ENCODE measurements around the gene AMY2A. TPM values are rescaled to one million over a fixed set of nuclear protein-coding genes. Genes with fewer than 3 reads are reported as not detected.
"Not testable (repeated sequence)": the region's sequence is repeated elsewhere in the genome, so short reads cannot be mapped to it uniquely, and the experiment has no call there.

Gene AMY2A
- total RNA-seq, result not detected

DNA sequence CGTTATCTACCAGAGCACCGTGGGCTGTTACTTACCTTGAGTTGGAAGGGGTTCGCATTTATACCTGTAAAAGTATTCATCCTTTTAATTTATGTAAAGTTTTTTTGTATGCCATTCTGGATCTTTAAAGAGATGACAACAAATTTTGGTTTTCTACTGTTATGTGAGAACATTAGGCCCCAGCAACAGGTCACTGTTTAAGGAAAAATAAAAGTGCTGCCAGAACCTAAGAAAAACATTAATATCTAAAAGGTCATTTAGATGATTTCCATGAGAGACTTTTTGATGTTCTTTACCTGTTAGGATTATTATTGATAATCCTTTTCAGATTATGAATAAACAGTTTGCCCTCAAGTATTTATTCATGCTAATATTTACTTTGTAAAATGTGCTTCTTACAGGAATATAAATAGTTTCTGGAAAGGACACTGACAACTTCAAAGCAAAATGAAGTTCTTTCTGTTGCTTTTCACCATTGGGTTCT is at the start of gene AMY2A:
Gene AMY2A, plus strand, starts transcription at position 434 of the 484 bp plus-strand sequence. Its CDS starts 14 bp downstream, at position 448.
- H3K36me3 Mint-ChIP-seq (ENCODE audit: low read depth); H3K4me3 Mint-ChIP-seq; H3K27ac Mint-ChIP-seq; POLR2A ChIA-PET; H3K4me1 Mint-ChIP-seq; CTCF ChIA-PET; H3K9me3 Mint-ChIP-seq; H3K27me3 Mint-ChIP-seq; DNase-seq: not testable (repeated sequence)

DNA sequence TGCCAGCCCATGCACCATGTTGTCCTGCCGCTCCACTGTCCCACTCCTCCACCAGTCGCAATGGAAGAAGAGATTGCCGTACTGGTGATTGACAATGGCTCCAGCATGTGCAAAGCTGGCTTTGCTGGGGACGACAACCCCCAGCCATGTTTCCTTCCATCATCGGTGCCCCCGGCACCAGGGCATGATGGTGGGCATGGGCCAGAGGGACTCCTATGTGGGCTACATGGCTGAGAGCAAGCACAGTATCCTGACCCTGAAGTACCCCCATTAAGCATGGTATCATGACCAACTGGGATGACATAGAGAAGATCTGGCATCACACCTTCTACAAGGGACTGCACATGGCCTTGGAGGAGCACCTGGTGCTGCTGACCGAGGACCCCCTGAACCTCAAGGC is 47.7 kb upstream of the AMY2A start:
- no peak overlapping the region for H3K27ac Mint-ChIP-seq
- H3K27me3 Mint-ChIP-seq, result no peaks in the 10 kb centered on the region
- no peaks in the 10 kb centered on the region for H3K36me3 Mint-ChIP-seq (ENCODE audit: low read depth)
- DNase-seq, result no peak
- no peaks in the 10 kb centered on the region for H3K9me3 Mint-ChIP-seq
- H3K4me1 Mint-ChIP-seq, result no peaks in the 10 kb centered on the region
- POLR2A ChIA-PET, result no interaction called here
- CTCF ChIA-PET, result no interaction called here
- H3K4me3 Mint-ChIP-seq, result no peak overlapping the region

GRCh38 chr1:103571289-103571688 is 45.9 kb upstream of the AMY2A start, which contains the start of gene AMY2B:
Gene AMY2B, plus strand, starts transcription at chr1:103571589. Its CDS starts 14 bp downstream, at chr1:103571603.
- H3K27me3 Mint-ChIP-seq, H3K4me1 Mint-ChIP-seq: not testable (repeated sequence)

DNA sequence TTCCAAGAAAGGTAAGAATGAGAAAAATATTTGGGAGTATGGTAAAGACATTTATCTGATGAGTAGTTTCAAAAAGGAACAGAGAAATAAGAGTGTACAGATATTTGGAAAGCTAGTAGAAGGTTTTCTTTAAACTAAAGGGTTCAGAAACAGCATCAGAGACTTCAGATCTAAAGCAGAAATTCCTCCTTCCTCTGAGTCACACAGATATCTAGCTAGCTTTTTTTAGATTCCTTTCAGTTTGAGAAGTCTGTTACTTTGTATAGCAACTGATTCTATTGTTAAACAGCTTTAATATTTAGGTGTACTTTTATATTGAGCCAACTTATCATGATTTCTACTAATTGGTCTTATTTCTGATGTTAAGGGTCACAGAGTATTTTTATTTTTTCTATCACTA is 41.2 kb upstream of the AMY2A start:
- CTCF ChIA-PET, result no interaction called here
- Mint-ChIP-seq H3K4me3 (no peak overlapping the region), H3K27ac (no peak overlapping the region)

More at GRCh38 chr1:103571289-103571688, 45.9 kb upstream of the AMY2A start, which contains the start of gene AMY2B:
- H3K36me3 Mint-ChIP-seq (ENCODE audit: low read depth); DNase-seq; CTCF ChIA-PET; H3K4me3 Mint-ChIP-seq; H3K27ac Mint-ChIP-seq; H3K9me3 Mint-ChIP-seq; POLR2A ChIA-PET: not testable (repeated sequence)

DNA sequence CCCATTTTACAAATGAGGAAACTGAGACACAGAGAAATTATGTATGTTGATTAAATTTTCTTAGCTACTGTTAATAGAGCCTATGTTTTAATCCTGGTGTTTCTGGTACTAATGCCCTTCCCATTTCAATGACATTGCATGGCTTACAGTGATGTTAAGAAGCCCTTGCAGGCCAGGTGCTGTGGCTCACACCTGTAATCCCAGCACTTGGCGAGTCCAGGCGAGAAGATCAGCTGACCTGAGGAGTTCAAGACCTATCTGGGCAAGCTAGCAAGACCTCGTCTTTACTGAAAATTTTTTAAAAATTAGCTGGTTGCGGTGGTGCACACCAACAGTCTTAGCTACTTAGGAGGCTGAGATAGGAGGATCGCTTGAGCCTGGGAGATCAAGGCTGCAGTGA is 40.4 kb upstream of the AMY2A start:
- POLR2A ChIA-PET; CTCF ChIA-PET; H3K27me3 Mint-ChIP-seq; H3K27ac Mint-ChIP-seq; H3K9me3 Mint-ChIP-seq; H3K4me1 Mint-ChIP-seq; H3K4me3 Mint-ChIP-seq; DNase-seq; H3K36me3 Mint-ChIP-seq (ENCODE audit: low read depth): not testable (repeated sequence)

More for the DNA sequence above, 41.2 kb upstream of the AMY2A start:
- Mint-ChIP-seq H3K36me3 (ENCODE audit: low read depth) (no peaks in the 10 kb centered on the region), H3K27me3 (no peaks in the 10 kb centered on the region), H3K9me3 (no peaks in the 10 kb centered on the region), H3K4me1 (no peaks in the 10 kb centered on the region)
- DNase-seq, result no peak
- POLR2A ChIA-PET, result no interaction called here

- Mint-ChIP-seq H3K9me3 (peaks cover 4% of the 10 kb centered on the region), H3K27me3 (no peaks in the 10 kb centered on the region), H3K4me3 (no peak overlapping the region), H3K4me1 (no peaks in the 10 kb centered on the region), H3K36me3 (ENCODE audit: low read depth) (no peaks in the 10 kb centered on the region), H3K27ac (no peak overlapping the region)
- POLR2A ChIA-PET, result no interaction called here
- CTCF ChIA-PET, result no interaction called here
- no peak for DNase-seq
Observed at GRCh38 chr1:103582464-103582863, 34.8 kb upstream of the AMY2A start.

DNA sequence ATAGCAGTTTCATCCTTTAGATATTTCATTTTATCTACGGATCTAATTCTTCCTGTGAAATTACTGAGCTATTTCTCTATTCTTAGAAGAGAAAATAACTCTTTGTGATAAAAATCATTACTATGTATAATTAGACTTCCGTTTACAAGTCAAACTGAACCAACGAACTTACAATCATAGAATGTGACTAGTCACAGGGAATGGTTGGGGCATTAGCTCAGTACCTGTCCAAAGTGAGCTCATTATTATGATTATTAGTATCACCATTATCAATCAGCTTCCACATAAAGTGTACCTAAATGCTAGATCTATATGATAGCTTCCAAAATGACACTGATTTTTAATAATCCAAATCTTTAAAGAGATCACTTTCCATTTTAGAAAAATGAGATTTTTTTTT is 33.3 kb upstream of the AMY2A start:
- Mint-ChIP-seq H3K4me1 (no peaks in the 10 kb centered on the region), H3K36me3 (ENCODE audit: low read depth) (no peaks in the 10 kb centered on the region), H3K9me3 (peaks cover 8% of the 10 kb centered on the region), H3K4me3 (no peak overlapping the region), H3K27ac (no peak overlapping the region), H3K27me3 (no peaks in the 10 kb centered on the region)
- no peak for DNase-seq
- CTCF ChIA-PET, result no interaction called here
- POLR2A ChIA-PET, result no interaction called here

- DNase-seq, result no peak
- ChIA-PET POLR2A (no interaction called here), CTCF (no interaction called here)
- H3K9me3 Mint-ChIP-seq, result peaks cover 11% of the 10 kb centered on the region
- H3K27me3 Mint-ChIP-seq, result no peaks in the 10 kb centered on the region
- no peaks in the 10 kb centered on the region for H3K4me1 Mint-ChIP-seq
- H3K4me3 Mint-ChIP-seq, result no peak overlapping the region
- no peak overlapping the region for H3K27ac Mint-ChIP-seq
- no peaks in the 10 kb centered on the region for H3K36me3 Mint-ChIP-seq (ENCODE audit: low read depth)
Observed at GRCh38 chr1:103584537-103584936, 32.7 kb upstream of the AMY2A start.

GRCh38 chr1:103602740-103603139 is 14.5 kb upstream of the AMY2A start:
- H3K27ac Mint-ChIP-seq; H3K9me3 Mint-ChIP-seq; H3K4me1 Mint-ChIP-seq; H3K27me3 Mint-ChIP-seq; H3K4me3 Mint-ChIP-seq; H3K36me3 Mint-ChIP-seq (ENCODE audit: low read depth); POLR2A ChIA-PET; DNase-seq; CTCF ChIA-PET: not testable (repeated sequence)

DNA sequence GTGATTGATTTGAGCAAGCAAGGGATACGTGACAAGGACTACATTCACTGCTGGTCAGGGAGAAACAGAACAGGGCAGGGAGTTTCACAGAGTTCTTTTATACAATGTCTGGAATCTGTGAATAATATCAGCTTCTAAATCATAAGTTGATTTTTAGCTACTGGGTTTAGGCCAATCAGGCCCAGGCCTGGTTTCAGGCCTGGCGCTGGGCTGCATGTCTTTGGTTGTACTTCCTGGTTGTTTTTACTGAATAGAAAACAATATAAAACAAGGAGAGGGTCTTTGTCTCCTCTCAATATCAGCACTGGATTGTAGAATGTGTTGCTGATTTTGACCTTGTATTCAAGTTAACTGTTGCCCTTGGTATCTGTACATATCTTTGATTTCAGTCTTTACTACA is 865 bp upstream of the AMY2A start:
- H3K9me3 Mint-ChIP-seq, result no peaks in the 10 kb centered on the region
- no peak overlapping the region for H3K27ac Mint-ChIP-seq
- H3K36me3 Mint-ChIP-seq (ENCODE audit: low read depth), result no peaks in the 10 kb centered on the region
- ChIA-PET POLR2A (no interaction called here), CTCF (no interaction called here)
- H3K4me3 Mint-ChIP-seq, result no peak overlapping the region
- no peak for DNase-seq
- H3K4me1 Mint-ChIP-seq, result no peaks in the 10 kb centered on the region
- H3K27me3 Mint-ChIP-seq, result no peaks in the 10 kb centered on the region

DNA sequence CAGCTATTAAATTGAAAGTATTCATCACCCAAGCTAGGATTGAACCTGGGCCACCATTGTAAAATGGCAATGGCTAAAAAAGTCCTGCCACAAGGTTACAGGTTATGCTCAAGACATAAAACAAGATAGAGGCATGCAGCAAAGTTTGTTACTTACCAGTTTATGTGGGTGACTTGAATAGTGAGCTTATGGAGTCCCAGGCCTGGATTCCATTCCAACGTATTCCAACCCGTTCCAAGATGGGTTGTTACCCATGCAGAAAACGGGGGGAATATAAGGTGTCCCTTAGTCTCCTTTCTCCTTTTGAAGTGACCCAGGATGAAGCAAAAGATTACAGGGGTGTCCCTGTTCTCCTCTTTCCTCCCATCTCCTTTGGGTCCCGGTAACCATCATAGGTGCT is 10.2 kb downstream of the AMY2A start:
- H3K4me3 Mint-ChIP-seq; DNase-seq; H3K9me3 Mint-ChIP-seq; H3K27ac Mint-ChIP-seq; CTCF ChIA-PET; H3K4me1 Mint-ChIP-seq; POLR2A ChIA-PET; H3K27me3 Mint-ChIP-seq; H3K36me3 Mint-ChIP-seq (ENCODE audit: low read depth): not testable (repeated sequence)

DNA sequence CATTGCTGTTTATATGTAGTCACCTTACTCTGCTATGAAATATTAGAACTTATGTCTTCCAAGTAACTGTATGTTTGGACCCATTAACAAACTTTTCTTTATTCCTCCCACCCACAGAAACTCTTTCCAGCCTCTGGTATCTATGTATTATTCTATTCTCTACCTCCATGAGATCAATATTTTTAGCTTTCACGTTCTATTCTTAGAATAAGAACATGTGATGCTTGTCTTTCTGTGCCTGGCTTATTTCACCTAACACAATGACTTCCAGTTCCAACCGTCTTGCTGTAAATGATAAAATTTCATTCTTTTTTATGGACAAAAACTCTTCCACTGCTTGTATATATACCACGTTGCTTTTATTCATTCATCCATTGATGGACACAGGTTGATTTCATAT is 24.0 kb downstream of the AMY2A start:
- H3K4me3 Mint-ChIP-seq; H3K36me3 Mint-ChIP-seq (ENCODE audit: low read depth); H3K27me3 Mint-ChIP-seq; DNase-seq; H3K9me3 Mint-ChIP-seq; CTCF ChIA-PET; H3K27ac Mint-ChIP-seq; H3K4me1 Mint-ChIP-seq; POLR2A ChIA-PET: not testable (repeated sequence)

DNA sequence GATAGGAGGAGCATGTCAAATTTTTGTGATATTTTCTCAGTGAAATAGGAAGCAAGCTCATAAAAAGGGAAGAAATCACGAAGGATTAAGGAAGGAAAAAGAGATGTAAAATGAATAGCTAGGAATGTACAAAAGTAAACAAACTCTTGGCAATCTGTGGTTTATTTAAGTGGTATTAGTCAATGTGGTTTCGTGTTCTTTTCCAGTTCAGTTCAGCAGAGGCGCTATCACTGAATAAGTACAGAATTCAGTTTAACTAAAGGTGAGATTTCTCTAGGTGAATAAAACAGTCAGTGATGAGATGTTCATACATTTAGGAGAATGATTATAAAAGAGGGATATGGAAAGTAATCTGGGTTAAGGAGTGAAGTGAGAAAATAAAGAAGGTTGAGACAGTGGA is 26.7 kb downstream of the AMY2A start:
- H3K4me3 Mint-ChIP-seq; CTCF ChIA-PET; H3K27ac Mint-ChIP-seq; DNase-seq; H3K36me3 Mint-ChIP-seq (ENCODE audit: low read depth); POLR2A ChIA-PET; H3K9me3 Mint-ChIP-seq; H3K27me3 Mint-ChIP-seq; H3K4me1 Mint-ChIP-seq: not testable (repeated sequence)

DNA sequence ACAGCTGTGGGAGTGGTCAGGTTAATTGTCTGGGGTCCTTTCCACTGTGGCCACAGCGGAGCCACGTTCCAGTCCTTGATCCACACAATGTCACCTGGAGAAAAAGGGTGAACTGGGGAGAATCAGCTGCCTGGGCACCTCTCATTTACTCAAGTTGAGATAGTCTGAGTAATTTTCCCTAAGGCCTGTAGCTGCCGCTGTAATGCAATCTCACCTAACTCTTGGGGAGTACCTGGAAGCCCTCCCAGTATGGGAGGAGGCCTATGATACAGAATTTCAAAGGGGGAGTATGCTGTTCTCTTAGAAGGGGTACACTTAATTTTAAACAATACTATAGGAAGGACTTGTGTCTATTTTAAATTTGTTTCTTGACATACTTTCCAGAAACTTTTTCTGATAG is 33.1 kb downstream of the AMY2A start:
- H3K9me3 Mint-ChIP-seq; DNase-seq; H3K27me3 Mint-ChIP-seq; H3K4me1 Mint-ChIP-seq; H3K27ac Mint-ChIP-seq; H3K4me3 Mint-ChIP-seq; CTCF ChIA-PET; H3K36me3 Mint-ChIP-seq (ENCODE audit: low read depth); POLR2A ChIA-PET: not testable (repeated sequence)

GRCh38 chr1:103650889-103651288 is 33.7 kb downstream of the AMY2A start:
- H3K4me3 Mint-ChIP-seq, CTCF ChIA-PET: not testable (repeated sequence)

More at GRCh38 chr1:103650889-103651288, 33.7 kb downstream of the AMY2A start:
- H3K4me1 Mint-ChIP-seq; POLR2A ChIA-PET; H3K27me3 Mint-ChIP-seq; H3K9me3 Mint-ChIP-seq; H3K27ac Mint-ChIP-seq; H3K36me3 Mint-ChIP-seq (ENCODE audit: low read depth); DNase-seq: not testable (repeated sequence)

Measured in activated CD4-positive, alpha-beta memory T cell treated with anti-CD3 and anti-CD28 coated beads, Interleukin-2, amount 10 ng/mL, durations not matched to agents 7 days and 5 days (primary cell).